Left hindlimb (tissue), 1 donor: ENCODE data around the gene ACTN2.

Experiments
- DNase-seq: peaks from one replicate; pipeline ENCODE4 v3.0.0-alpha.2; 2018

ACTN2 gene

DNA sequence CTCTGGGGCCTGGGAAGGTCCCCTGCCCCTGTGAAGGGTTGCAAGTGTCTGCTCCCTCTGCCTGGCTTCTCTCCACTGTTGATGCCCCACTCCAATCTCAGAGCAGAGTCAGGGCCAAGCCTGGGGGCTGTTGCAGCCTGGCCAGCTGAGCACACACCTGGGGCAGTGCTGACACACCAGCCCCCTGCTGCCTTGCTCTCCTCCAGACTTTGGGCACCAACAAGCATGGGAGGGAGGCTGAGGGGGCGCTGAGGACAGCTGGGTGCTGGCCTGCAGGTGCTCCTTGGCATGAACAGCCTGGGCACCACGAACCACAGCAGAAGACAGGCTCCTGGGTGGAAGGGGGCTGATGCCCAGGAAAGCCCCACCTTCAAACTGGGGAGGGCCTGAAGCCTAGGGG is 99.2 kb downstream of the ACTN2 start:
- no peak for DNase-seq

DNA sequence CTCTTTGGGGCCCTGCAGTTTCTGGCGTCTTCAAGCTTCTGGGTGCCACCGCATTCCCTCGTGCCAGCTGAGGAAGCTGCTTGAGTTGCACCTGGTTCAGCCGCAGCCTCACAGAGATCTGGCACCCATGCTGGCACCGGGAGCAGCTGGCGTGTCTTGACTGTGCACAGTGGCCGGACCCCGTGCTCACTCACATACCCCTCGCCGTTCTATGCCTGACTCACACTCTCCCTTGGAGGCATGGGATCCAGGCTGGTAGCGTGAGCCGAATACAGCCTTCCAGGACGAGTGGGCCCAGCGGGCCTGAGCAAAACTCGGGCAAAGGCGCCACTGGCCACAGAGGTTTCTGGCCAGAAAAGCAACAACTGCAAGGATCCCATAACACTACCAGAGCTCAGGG is 100.2 kb downstream of the ACTN2 start:
- no peak for DNase-seq

- no peak for DNase-seq
Observed at GRCh38 chr1:236794585-236795034, 108.3 kb downstream of the ACTN2 start.

GRCh38 chr1:236795035-236795756 is 108.9 kb downstream of the ACTN2 start, which contains the start of gene MTR:
Gene MTR, plus strand, starts transcription at chr1:236795292. Its CDS starts 412 bp downstream, at chr1:236795704.
- peak; percentile 98 for DNase-seq

- no peak for DNase-seq
Observed at GRCh38 chr1:236795757-236796667, 109.7 kb downstream of the ACTN2 start.

- no peak for DNase-seq
Observed at GRCh38 chr1:236799001-236799400, 112.7 kb downstream of the ACTN2 start.

DNA sequence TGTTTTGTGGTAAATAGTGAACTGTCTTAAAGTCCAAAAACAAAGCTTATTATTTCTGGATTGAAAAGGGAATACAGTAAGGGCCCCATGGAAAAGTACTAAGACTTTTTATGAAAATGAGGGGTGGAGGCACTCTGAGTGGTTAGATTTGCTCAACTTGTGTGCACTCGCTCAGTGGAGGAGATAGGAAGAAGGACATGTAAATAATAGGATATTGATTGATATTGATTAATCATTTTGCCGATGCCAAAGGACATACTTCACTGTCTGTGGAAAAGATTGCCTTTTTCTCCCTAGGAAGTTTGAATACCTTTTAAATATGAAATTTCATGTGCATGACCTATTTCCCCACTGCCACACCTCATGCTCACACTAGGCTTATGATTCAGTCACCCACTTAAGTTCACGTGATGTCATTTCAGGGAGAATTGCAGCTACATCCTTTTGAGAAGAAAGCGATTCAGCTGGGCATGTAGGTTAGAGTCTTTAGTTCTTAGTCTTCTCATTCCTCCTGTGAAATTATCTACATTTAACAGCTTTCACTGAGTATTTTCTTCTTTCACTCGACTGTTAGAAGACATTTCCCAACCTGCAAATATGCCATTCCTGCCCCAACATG is 113.8 kb downstream of the ACTN2 start:
- no peak for DNase-seq

GRCh38 chr1:236800623-236801022 is 114.3 kb downstream of the ACTN2 start:
- DNase-seq = no peak

- DNase-seq = no peak
Observed at GRCh38 chr1:236802264-236802663, 116.0 kb downstream of the ACTN2 start.

DNA sequence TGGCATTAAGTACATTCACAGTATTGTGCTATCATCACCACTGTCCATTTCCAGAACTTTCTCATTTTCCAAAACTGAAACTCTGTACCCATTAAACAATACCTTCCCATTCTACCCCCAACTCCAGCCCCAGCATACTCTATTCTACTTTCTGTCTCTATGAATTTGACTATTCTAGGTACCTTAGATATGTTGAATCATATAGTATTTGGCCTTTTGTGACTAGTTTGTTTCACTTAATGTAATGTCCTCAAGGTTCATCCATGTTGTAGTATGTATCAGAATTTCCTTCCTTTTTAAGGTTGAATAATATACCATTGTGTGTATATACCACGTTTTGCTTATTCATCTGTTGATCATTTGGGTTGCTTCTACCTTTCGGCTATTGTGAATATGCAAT is 120.3 kb downstream of the ACTN2 start:
- no peak for DNase-seq

DNA sequence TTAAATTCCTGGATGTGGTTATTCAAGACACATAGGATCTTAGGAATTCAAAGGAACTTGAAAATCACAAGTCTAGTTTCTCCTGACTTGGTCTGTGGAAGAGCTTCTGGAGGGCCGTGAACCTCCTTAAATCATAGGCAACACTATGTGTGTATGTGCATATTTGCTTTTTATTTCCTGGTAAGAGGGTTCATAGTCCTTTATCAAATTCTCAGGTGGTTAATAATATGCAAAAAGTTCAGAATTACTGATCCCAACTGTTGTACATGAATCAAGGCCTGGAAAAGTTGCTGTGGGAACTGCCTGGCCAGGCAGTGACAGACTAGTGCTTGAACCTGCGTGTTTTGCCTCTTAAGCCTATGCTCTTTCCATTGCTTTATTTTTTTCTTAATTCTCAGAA is 121.7 kb downstream of the ACTN2 start:
- DNase-seq = no peak

GRCh38 chr1:236808564-236809130 is 122.3 kb downstream of the ACTN2 start:
- no peak for DNase-seq

- no peak for DNase-seq
Observed at GRCh38 chr1:236809148-236809547, 122.8 kb downstream of the ACTN2 start.

GRCh38 chr1:236810018-236810417 is 123.7 kb downstream of the ACTN2 start:
- no peak for DNase-seq

GRCh38 chr1:236812334-236813030 is 126.2 kb downstream of the ACTN2 start:
- no peak for DNase-seq
